Panc1 (cell line): ENCODE results near the gene LIMS3. TPM values are rescaled to one million over a fixed set of nuclear protein-coding genes. Genes with fewer than 3 reads are reported as not detected.
"Not testable (repeated sequence)": the region's sequence is repeated elsewhere in the genome, so short reads cannot be mapped to it uniquely, and the experiment has no call there.

Experiments used
- ATAC-seq: fragments of 200-7000 bp; cut with Tn5 transposase; 2 replicates; pipeline ENCODE4 v1.9.1; 2020; ENCODE audit warnings: mild to moderate bottlenecking, moderate library complexity
- BruUV-seq: library from RNA; stranded (reverse); fragments of 400-500 nt; replicated peaks from 2 replicates; lab custom pipeline; 2021; lab: Mats Ljungman, UMichigan
- CTCF ChIA-PET: fragments of 300-600 bp; sonication (Branson Sonifier 250); formaldehyde crosslinking; loops from one replicate; lab custom pipeline; 2022; ENCODE audit warnings: antibody characterized with exemption; lab: Charles Lee
- POLR2A ChIA-PET: fragments of 300-600 bp; sonication (Branson Sonifier 250); formaldehyde crosslinking; loops from one replicate; lab custom pipeline; 2022; ENCODE audit warnings: antibody characterized with exemption; lab: Charles Lee
- DNase-seq: peaks from one replicate; pipeline ENCODE4 v3.0.0-alpha.2; 2010; ENCODE audit warnings: low read depth, low spot score
- H3K27ac ChIP-seq: 2 replicates; pipeline ENCODE4 v1.5.1; 2011; ENCODE audit warnings: mild to moderate bottlenecking, low read length, inconsistent platforms
- H3K27me3 ChIP-seq: fragments of 200-500 bp; sonication (Bioruptor generic); 2 replicates; pipeline ENCODE4 v1.6.0; 2014; ENCODE audit warnings: low read length, inconsistent platforms; ENCODE audit not compliant: control insufficient read depth, insufficient read depth
- H3K36me3 ChIP-seq: fragments of 200-500 bp; sonication (Bioruptor generic); 2 replicates; pipeline ENCODE4 v1.5.1; 2014; ENCODE audit warnings: inconsistent platforms, mild to moderate bottlenecking, low read length, moderate library complexity; ENCODE audit not compliant: control insufficient read depth, insufficient read depth
- H3K4me1 ChIP-seq: 2 replicates; pipeline ENCODE4 v1.5.1; 2011; ENCODE audit warnings: inconsistent platforms, mild to moderate bottlenecking, low read length, moderate library complexity; ENCODE audit not compliant: control insufficient read depth, insufficient read depth
- H3K4me3 ChIP-seq, 2 experiments: 2 replicates each; pipeline ENCODE4 v1.5.1; 2011 to 2012; ENCODE audit warnings: low read depth in 2 of 2, low read length in 2 of 2, mild to moderate bottlenecking in 2 of 2, inconsistent platforms in 1 of 2, moderate library complexity in 1 of 2
- H3K9me3 ChIP-seq: fragments of 200-500 bp; sonication (Bioruptor generic); 2 replicates; pipeline ENCODE4 v1.5.1; 2014; ENCODE audit warnings: low read depth, mild to moderate bottlenecking, inconsistent platforms, low read length, moderate library complexity; ENCODE audit not compliant: control insufficient read depth, insufficient read depth
- in situ Hi-C: cut with HindIII; loops from 2 replicates; pipeline ENCODE4 v1.10.0; 2016; ENCODE audit warnings: low sequenced_read_pairs, low pct_unique_long_range_greater_than_20kb
- intact Hi-C: fragments of 100-400 bp; cut with micrococcal nuclease; formaldehyde crosslinking; loops from one replicate; pipeline ENCODE4 v1.10.0; 2022; ENCODE audit not compliant: unreplicated experiment
- total RNA-seq: library from RNA; stranded (reverse); gene quantifications from one replicate; pipeline ENCODE4 v1.2.1, GENCODE V29; 2021; ENCODE audit not compliant: unreplicated experiment

LIMS3 gene
- total RNA-seq, 1 experiment from 2014 or later, result 2.6 TPM

- H3K36me3 ChIP-seq, H3K4me1 ChIP-seq, CTCF ChIA-PET, BruUV-seq, intact Hi-C loops, POLR2A ChIA-PET, H3K27ac ChIP-seq, H3K27me3 ChIP-seq, ATAC-seq, DNase-seq, in situ Hi-C loops, H3K4me3 ChIP-seq, H3K9me3 ChIP-seq: not testable (repeated sequence)
These were observed 65.5 kb downstream of the LIMS3 start for GRCh38 chr2:109963942-109964341.

GRCh38 chr2:109965482-109965881, 67.0 kb downstream of the LIMS3 start:
- ATAC-seq, H3K4me3 ChIP-seq, H3K27ac ChIP-seq, BruUV-seq, DNase-seq, intact Hi-C loops, H3K36me3 ChIP-seq, H3K9me3 ChIP-seq, CTCF ChIA-PET, POLR2A ChIA-PET, in situ Hi-C loops, H3K27me3 ChIP-seq, H3K4me1 ChIP-seq: not testable (repeated sequence)

GRCh38 chr2:109966107-109966736, 67.7 kb downstream of the LIMS3 start:
- H3K27me3 ChIP-seq, POLR2A ChIA-PET, intact Hi-C loops, H3K4me3 ChIP-seq, BruUV-seq, CTCF ChIA-PET, H3K36me3 ChIP-seq, H3K27ac ChIP-seq, H3K9me3 ChIP-seq, in situ Hi-C loops, H3K4me1 ChIP-seq, DNase-seq, ATAC-seq: not testable (repeated sequence)

- H3K36me3 ChIP-seq, ATAC-seq, CTCF ChIA-PET, POLR2A ChIA-PET, H3K4me1 ChIP-seq, in situ Hi-C loops, intact Hi-C loops, BruUV-seq, H3K27me3 ChIP-seq, DNase-seq, H3K9me3 ChIP-seq, H3K4me3 ChIP-seq, H3K27ac ChIP-seq: not testable (repeated sequence)
These were observed 68.4 kb downstream of the LIMS3 start for GRCh38 chr2:109966858-109967257.

- H3K27me3 ChIP-seq, H3K36me3 ChIP-seq, in situ Hi-C loops, H3K9me3 ChIP-seq, H3K27ac ChIP-seq, H3K4me3 ChIP-seq, H3K4me1 ChIP-seq, BruUV-seq, CTCF ChIA-PET, intact Hi-C loops, POLR2A ChIA-PET, DNase-seq: not testable (repeated sequence)
- ATAC-seq, result peak; percentile 99
These were observed 71.4 kb downstream of the LIMS3 start for GRCh38 chr2:109969864-109970263.

GRCh38 chr2:109971710-109972109, 73.2 kb downstream of the LIMS3 start:
- H3K27ac ChIP-seq, intact Hi-C loops, CTCF ChIA-PET, ATAC-seq, H3K4me1 ChIP-seq, POLR2A ChIA-PET, H3K36me3 ChIP-seq, in situ Hi-C loops, H3K4me3 ChIP-seq, BruUV-seq, DNase-seq, H3K9me3 ChIP-seq, H3K27me3 ChIP-seq: not testable (repeated sequence)
